ENCODE data around the gene ZNF8. TPM values are rescaled to one million over a fixed set of nuclear protein-coding genes. Genes with fewer than 3 reads are reported as not detected.

The ZNF8 gene
- total and polyA plus RNA-seq, 2 donors (not counting 1 experiment from before 2014, with no cell fraction given): 3.4 to 8.0 TPM

DNA sequence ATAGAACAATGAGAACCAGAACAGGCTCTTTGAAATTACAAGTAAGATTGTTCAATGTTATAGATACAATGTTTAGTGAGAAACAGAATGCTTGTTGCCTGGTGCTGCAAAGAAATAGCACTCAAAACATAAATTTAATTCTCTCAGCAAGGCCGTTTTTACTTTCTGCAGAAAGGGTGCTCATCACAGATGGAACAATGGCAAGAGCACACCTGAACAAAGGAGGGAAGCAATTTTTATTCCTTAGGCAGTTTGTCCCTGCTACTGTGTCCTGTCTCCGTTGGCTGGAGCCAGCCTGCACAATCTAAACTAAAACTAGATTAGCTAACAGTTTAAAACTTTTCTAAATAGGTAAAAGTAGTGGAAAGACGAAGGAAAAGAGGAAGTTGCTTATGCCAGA lies 10.4 kb upstream of the ZNF8 start:
- no peaks in the 10 kb centered on the region for H3K36me3 ChIP-seq (replicated peaks in 1 of 2; ENCODE audit: control extremely low read depth in 1 of 2, control insufficient read depth in 1 of 2, extremely low read depth in 1 of 2, insufficient read depth in 2 of 2, low read length in 1 of 2)
- no peaks in the 10 kb centered on the region for H3K27me3 Mint-ChIP-seq
- H3K4me1 ChIP-seq (ENCODE audit: control insufficient read depth in 2 of 2, insufficient read depth in 2 of 2, low read length in 2 of 2): no peaks in the 10 kb centered on the region
- POLR2A ChIA-PET: no interaction called here
- H3K4me3 ChIP-seq (ENCODE audit: control extremely low read depth in 1 of 5, extremely low read depth in 1 of 5, insufficient read depth in 1 of 5, low read depth in 2 of 5, low read length in 4 of 5): no peak overlapping the region
- no peaks in the 10 kb centered on the region for H3K27me3 ChIP-seq (replicated peaks in 1 of 4; ENCODE audit: control extremely low read depth in 1 of 4, control insufficient read depth in 3 of 4, insufficient read depth in 4 of 4, low read length in 3 of 4)
- CTCF ChIA-PET: no interaction called here
- H3K27ac Mint-ChIP-seq: no peak overlapping the region
- H3K4me1 Mint-ChIP-seq: no peaks in the 10 kb centered on the region
- H3K9me3 Mint-ChIP-seq (ENCODE audit: insufficient read depth): peaks cover 3% of the 10 kb centered on the region
- H3K79me2 ChIP-seq (ENCODE audit: control insufficient read depth, insufficient read depth, low read length): no peaks in the 10 kb centered on the region
- intact Hi-C loops (cut with micrococcal nuclease): no loop called here
- peaks cover 11 to 99% (median 68%) of the 10 kb centered on the region in 3 donors for H3K9me3 ChIP-seq (ENCODE audit: control extremely low read depth in 1 of 3, control insufficient read depth in 2 of 3, insufficient read depth in 1 of 3, low read length in 2 of 3)
- no peaks in the 10 kb centered on the region for H4K20me1 ChIP-seq (ENCODE audit: control insufficient read depth, insufficient read depth, low read length, poor library complexity, severe bottlenecking)
- no peak for DNase-seq
- no peak overlapping the region for H3K27ac ChIP-seq (ENCODE audit: low read length in 2 of 2)
- H2AFZ ChIP-seq (ENCODE audit: insufficient read depth, low read depth, low read length, poor library complexity, severe bottlenecking): no peak overlapping the region
- H3K9ac ChIP-seq (ENCODE audit: low read length): no peak overlapping the region
- H3K4me2 ChIP-seq (replicated peaks; ENCODE audit: low read depth, low read length, poor library complexity, severe bottlenecking): no peak overlapping the region
- H3K4me3 Mint-ChIP-seq: no peak overlapping the region
- TF ChIP-seq, protein P1, sequence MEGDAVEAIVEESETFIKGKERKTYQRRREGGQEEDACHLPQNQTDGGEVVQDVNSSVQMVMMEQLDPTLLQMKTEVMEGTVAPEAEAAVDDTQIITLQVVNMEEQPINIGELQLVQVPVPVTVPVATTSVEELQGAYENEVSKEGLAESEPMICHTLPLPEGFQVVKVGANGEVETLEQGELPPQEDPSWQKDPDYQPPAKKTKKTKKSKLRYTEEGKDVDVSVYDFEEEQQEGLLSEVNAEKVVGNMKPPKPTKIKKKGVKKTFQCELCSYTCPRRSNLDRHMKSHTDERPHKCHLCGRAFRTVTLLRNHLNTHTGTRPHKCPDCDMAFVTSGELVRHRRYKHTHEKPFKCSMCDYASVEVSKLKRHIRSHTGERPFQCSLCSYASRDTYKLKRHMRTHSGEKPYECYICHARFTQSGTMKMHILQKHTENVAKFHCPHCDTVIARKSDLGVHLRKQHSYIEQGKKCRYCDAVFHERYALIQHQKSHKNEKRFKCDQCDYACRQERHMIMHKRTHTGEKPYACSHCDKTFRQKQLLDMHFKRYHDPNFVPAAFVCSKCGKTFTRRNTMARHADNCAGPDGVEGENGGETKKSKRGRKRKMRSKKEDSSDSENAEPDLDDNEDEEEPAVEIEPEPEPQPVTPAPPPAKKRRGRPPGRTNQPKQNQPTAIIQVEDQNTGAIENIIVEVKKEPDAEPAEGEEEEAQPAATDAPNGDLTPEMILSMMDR (IDR thresholded peaks at IDR 0.05): no peak
- TF ChIP-seq EZH2 (IDR thresholded peaks at IDR 0.05; ENCODE audit: borderline replicate concordance, insufficient read depth, low read depth, low read length, poor library complexity, severe bottlenecking): no peak
- 100% methylated on average over 2 of the region's 3 CpGs for WGBS (ENCODE audit: insufficient coverage)
- no peak for ATAC-seq (ENCODE audit: low read depth)

DNA sequence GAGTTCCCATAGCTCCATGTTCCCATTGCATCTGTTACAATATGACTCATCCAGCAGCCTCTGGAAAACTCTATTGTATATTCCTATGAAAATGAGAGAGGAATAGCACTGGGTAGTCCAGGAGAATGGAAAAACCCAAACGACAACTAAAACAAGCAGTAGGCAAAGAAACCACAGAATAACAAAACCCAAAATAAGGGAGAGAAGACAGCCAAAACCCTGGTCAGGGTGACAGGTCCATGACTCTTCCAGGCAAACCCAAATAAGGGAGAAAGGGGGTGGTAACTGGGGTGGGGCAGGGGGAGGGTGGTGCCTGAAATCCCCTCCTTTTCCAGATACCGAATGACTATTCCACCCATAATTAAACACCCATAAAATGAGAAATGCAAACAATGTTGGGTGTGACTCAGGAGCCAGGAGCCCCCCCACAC lies 4.0 kb upstream of the ZNF8 start:
- no peak overlapping the region for H3K4me3 Mint-ChIP-seq
- TF ChIP-seq, protein P1 (IDR thresholded peaks at IDR 0.05): no peak
- no peak for TF ChIP-seq EZH2 (IDR thresholded peaks at IDR 0.05; ENCODE audit: borderline replicate concordance, insufficient read depth, low read depth, low read length, poor library complexity, severe bottlenecking)
- H3K27ac Mint-ChIP-seq: no peak overlapping the region
- H3K9me3 Mint-ChIP-seq (ENCODE audit: insufficient read depth): no peaks in the 10 kb centered on the region
- Histone ChIP-seq H3K9ac (ENCODE audit: low read length) (no peak overlapping the region), H3K27ac (ENCODE audit: low read length in 2 of 2) (no peak overlapping the region), H3K4me1 (ENCODE audit: control insufficient read depth in 2 of 2, insufficient read depth in 2 of 2, low read length in 2 of 2) (peaks cover 9 to 11% of the 10 kb centered on the region in 2 donors), H4K20me1 (ENCODE audit: control insufficient read depth, insufficient read depth, low read length, poor library complexity, severe bottlenecking) (no peaks in the 10 kb centered on the region), H3K4me2 (replicated peaks; ENCODE audit: low read depth, low read length, poor library complexity, severe bottlenecking) (no peak overlapping the region), H3K36me3 (replicated peaks in 1 of 2; ENCODE audit: control extremely low read depth in 1 of 2, control insufficient read depth in 1 of 2, extremely low read depth in 1 of 2, insufficient read depth in 2 of 2, low read length in 1 of 2) (peaks cover 0 to 2% of the 10 kb centered on the region in 2 experiments), H3K79me2 (ENCODE audit: control insufficient read depth, insufficient read depth, low read length) (peaks cover 10% of the 10 kb centered on the region), H3K9me3 (ENCODE audit: control extremely low read depth in 1 of 3, control insufficient read depth in 2 of 3, insufficient read depth in 1 of 3, low read length in 2 of 3) (peaks cover 7 to 61% (median 17%) of the 10 kb centered on the region in 3 donors), H2AFZ (ENCODE audit: insufficient read depth, low read depth, low read length, poor library complexity, severe bottlenecking) (no peak overlapping the region), H3K4me3 (ENCODE audit: control extremely low read depth in 1 of 5, extremely low read depth in 1 of 5, insufficient read depth in 1 of 5, low read depth in 2 of 5, low read length in 4 of 5) (no peak overlapping the region), H3K27me3 (replicated peaks in 1 of 4; ENCODE audit: control extremely low read depth in 1 of 4, control insufficient read depth in 3 of 4, insufficient read depth in 4 of 4, low read length in 3 of 4) (no peaks in the 10 kb centered on the region)
- no peaks in the 10 kb centered on the region for H3K27me3 Mint-ChIP-seq
- ChIA-PET POLR2A (no interaction called here), CTCF (no interaction called here)
- intact Hi-C loops (cut with micrococcal nuclease): no loop called here
- no CpG with 5 or more reads among the region's 2 CpGs for WGBS (ENCODE audit: insufficient coverage)
- peaks cover 22% of the 10 kb centered on the region for H3K4me1 Mint-ChIP-seq
- no peak for ATAC-seq (ENCODE audit: low read depth)
- DNase-seq: no peak
